SK-N-SH treated with all-trans-retinoic acid at 6 μM for 48 hours (cell line): ENCODE results near the gene TTYH3.

Experiments
- ATAC-seq: fragments of 200-7000 bp; cut with Tn5 transposase; 3 replicates; pipeline ENCODE4 v1.9.1; 2020; ENCODE audit warnings: mild to moderate bottlenecking, moderate library complexity
- ARNTL ChIP-seq: fragments of 450-650 bp; formaldehyde crosslinking; IDR thresholded peaks from 2 replicates; pipeline ENCODE4 v1.5.0; 2020; ENCODE audit warnings: low read depth, mild to moderate bottlenecking, moderate library complexity, borderline replicate concordance
- BACH2 ChIP-seq: fragments of 250-450 bp; sonication (Bioruptor Pico); IDR thresholded peaks from 2 replicates; pipeline ENCODE4 v1.9.0; 2021; ENCODE audit warnings: mild to moderate bottlenecking, borderline replicate concordance
- CREB5 ChIP-seq: fragments of 250-450 bp; sonication (Bioruptor Pico); IDR thresholded peaks from 2 replicates; pipeline ENCODE4 v1.5.1; 2020; ENCODE audit warnings: low read depth, mild to moderate bottlenecking, moderate library complexity
- CSDC2 ChIP-seq: fragments of 250-450 bp; sonication (Bioruptor Pico); IDR thresholded peaks from 2 replicates; pipeline ENCODE4 v1.5.0; 2020; ENCODE audit warnings: mild to moderate bottlenecking, moderate library complexity
- CSRNP3 ChIP-seq: fragments of 250-450 bp; sonication (Bioruptor Pico); IDR thresholded peaks from 2 replicates; pipeline ENCODE4 v1.5.1; 2021; ENCODE audit warnings: mild to moderate bottlenecking, moderate library complexity
- ESRRG ChIP-seq: fragments of 250-450 bp; sonication (Bioruptor Pico); IDR thresholded peaks from 2 replicates; pipeline ENCODE4 v1.6.1; 2021; ENCODE audit warnings: mild to moderate bottlenecking
- GLIS3 ChIP-seq: fragments of 250-450 bp; sonication (Bioruptor Pico); IDR thresholded peaks from 2 replicates; pipeline ENCODE4 v1.5.0; 2020; ENCODE audit warnings: mild to moderate bottlenecking, moderate library complexity
- ISL1 ChIP-seq: fragments of 250-450 bp; sonication (Bioruptor Pico); IDR thresholded peaks from 2 replicates; pipeline ENCODE4 v2.1.2; 2022; ENCODE audit warnings: mild to moderate bottlenecking, moderate library complexity
- OSR1 ChIP-seq: fragments of 250-450 bp; sonication (Bioruptor Pico); IDR thresholded peaks from 2 replicates; pipeline ENCODE4 v1.8.0; 2022; ENCODE audit warnings: moderate library complexity, mild to moderate bottlenecking, inconsistent platforms
- PATZ1 ChIP-seq: fragments of 250-450 bp; sonication (Bioruptor Pico); IDR thresholded peaks from 2 replicates; pipeline ENCODE4 v1.8.0; 2020; ENCODE audit warnings: mild to moderate bottlenecking, moderate library complexity, borderline replicate concordance
- POU6F1 ChIP-seq: fragments of 250-450 bp; sonication (Bioruptor Pico); IDR thresholded peaks from 2 replicates; pipeline ENCODE4 v1.8.0; 2021; ENCODE audit warnings: low read depth, mild to moderate bottlenecking, moderate library complexity, borderline replicate concordance
- PPARA ChIP-seq: fragments of 250-450 bp; sonication (Bioruptor Pico); IDR thresholded peaks from 2 replicates; pipeline ENCODE4 v1.5.0; 2020; ENCODE audit warnings: mild to moderate bottlenecking, borderline replicate concordance
- RARB ChIP-seq: fragments of 250-450 bp; sonication (Bioruptor Pico); IDR thresholded peaks from 2 replicates; pipeline ENCODE4 v1.8.0; 2021; ENCODE audit warnings: mild to moderate bottlenecking, moderate library complexity
- SNAI2 ChIP-seq: fragments of 250-450 bp; sonication (Bioruptor Pico); IDR thresholded peaks from 2 replicates; pipeline ENCODE4 v1.5.0; 2020; ENCODE audit warnings: mild to moderate bottlenecking, moderate library complexity
- TCF4 ChIP-seq: fragments of 250-450 bp; sonication (Bioruptor Pico); IDR thresholded peaks from 2 replicates; pipeline ENCODE4 v1.8.0; 2021; ENCODE audit warnings: mild to moderate bottlenecking, moderate library complexity, borderline replicate concordance
- TOX ChIP-seq: fragments of 250-450 bp; sonication (Bioruptor Pico); IDR thresholded peaks from 2 replicates; pipeline ENCODE4 v1.8.0; 2021; ENCODE audit warnings: mild to moderate bottlenecking, moderate library complexity, borderline replicate concordance
- ZC3H10 ChIP-seq: fragments of 250-450 bp; sonication (Bioruptor Pico); IDR thresholded peaks from 2 replicates; pipeline ENCODE4 v1.5.1; 2021; ENCODE audit warnings: mild to moderate bottlenecking, moderate library complexity
- ZFP3 ChIP-seq: fragments of 250-450 bp; sonication (Bioruptor Pico); IDR thresholded peaks from 2 replicates; pipeline ENCODE4 v1.5.0; 2020; ENCODE audit warnings: mild to moderate bottlenecking, moderate library complexity
- ZFP30 ChIP-seq: fragments of 450-650 bp; formaldehyde crosslinking; IDR thresholded peaks from 2 replicates; pipeline ENCODE4 v1.5.0; 2022; ENCODE audit warnings: mild to moderate bottlenecking, moderate library complexity
- ZNF565 ChIP-seq: fragments of 450-650 bp; formaldehyde crosslinking; conservative IDR thresholded peaks from 2 replicates; pipeline ENCODE4 v1.5.0; 2020; ENCODE audit warnings: low read depth, mild to moderate bottlenecking, moderate library complexity
- ZNF8 ChIP-seq: fragments of 450-650 bp; formaldehyde crosslinking; IDR thresholded peaks from 2 replicates; pipeline ENCODE4 v1.5.0; 2020; ENCODE audit warnings: mild to moderate bottlenecking, moderate library complexity

Gene TTYH3

GRCh38 chr7:2689343-2689847 is 57.6 kb downstream of the TTYH3 start:
- no peak for TF ChIP-seq POU6F1 (CRISPR knock-in tag)
- TF ChIP-seq ARNTL (CRISPR knock-in tag): no peak
- no peak for TF ChIP-seq ZFP3
- no peak for TF ChIP-seq RARB (CRISPR knock-in tag)
- no peak for TF ChIP-seq CREB5 (CRISPR knock-in tag)
- TF ChIP-seq ZNF8 (CRISPR knock-in tag): no peak
- no peak for TF ChIP-seq SNAI2
- no peak for TF ChIP-seq CSDC2 (CRISPR knock-in tag)
- no peak for TF ChIP-seq TOX (CRISPR knock-in tag)
- no peak for TF ChIP-seq CSRNP3
- no peak for TF ChIP-seq PATZ1
- no peak for TF ChIP-seq ZFP30 (CRISPR knock-in tag)
- no peak for TF ChIP-seq ISL1
- no peak for TF ChIP-seq ZNF565
- no peak for TF ChIP-seq GLIS3 (CRISPR knock-in tag)
- TF ChIP-seq TCF4 (CRISPR knock-in tag): no peak
- ATAC-seq: no peak

GRCh38 chr7:2689951-2690705 is 58.3 kb downstream of the TTYH3 start:
- peak; percentile 4; the same call in 2 of the 3 replicates for ATAC-seq
- TF ChIP-seq ZNF565 (no peak), ISL1 (no peak), ZNF8 (CRISPR knock-in tag) (no peak), CSDC2 (CRISPR knock-in tag) (no peak), ZC3H10 (CRISPR knock-in tag) (no peak), RARB (CRISPR knock-in tag) (no peak), ARNTL (CRISPR knock-in tag) (no peak), TCF4 (CRISPR knock-in tag) (no peak), TOX (CRISPR knock-in tag) (no peak), CREB5 (CRISPR knock-in tag) (no peak), ZFP30 (CRISPR knock-in tag) (no peak), ESRRG (CRISPR knock-in tag) (no peak), BACH2 (no peak), SNAI2 (no peak), POU6F1 (CRISPR knock-in tag) (no peak), OSR1 (CRISPR knock-in tag) (no peak), PPARA (CRISPR knock-in tag) (no peak), CSRNP3 (no peak)
